ENCODE data around the gene MAEA.

GRCh38 chr4:1379801-1380331 lies 90.2 kb downstream of the MAEA start:
- no peak for TF ChIP-seq CTCF (IDR thresholded peaks at IDR 0.05; ENCODE audit: insufficient read depth, low read length, poor library complexity, severe bottlenecking)
- no peak for TF ChIP-seq EZH2phosphoT487 (conservative IDR thresholded peaks at IDR 0.05; ENCODE audit: low read length)
